Measurements from ENCODE around the gene RAPGEF4. TPM values are rescaled to one million over a fixed set of nuclear protein-coding genes. Genes with fewer than 3 reads are reported as not detected.

The RAPGEF4 gene
- total and polyA plus RNA-seq, 2 of the 8 experiments (the other 6 are each of a cell fraction or from before 2014, with no cell fraction given), result 1.2 to 2.6 TPM

DNA sequence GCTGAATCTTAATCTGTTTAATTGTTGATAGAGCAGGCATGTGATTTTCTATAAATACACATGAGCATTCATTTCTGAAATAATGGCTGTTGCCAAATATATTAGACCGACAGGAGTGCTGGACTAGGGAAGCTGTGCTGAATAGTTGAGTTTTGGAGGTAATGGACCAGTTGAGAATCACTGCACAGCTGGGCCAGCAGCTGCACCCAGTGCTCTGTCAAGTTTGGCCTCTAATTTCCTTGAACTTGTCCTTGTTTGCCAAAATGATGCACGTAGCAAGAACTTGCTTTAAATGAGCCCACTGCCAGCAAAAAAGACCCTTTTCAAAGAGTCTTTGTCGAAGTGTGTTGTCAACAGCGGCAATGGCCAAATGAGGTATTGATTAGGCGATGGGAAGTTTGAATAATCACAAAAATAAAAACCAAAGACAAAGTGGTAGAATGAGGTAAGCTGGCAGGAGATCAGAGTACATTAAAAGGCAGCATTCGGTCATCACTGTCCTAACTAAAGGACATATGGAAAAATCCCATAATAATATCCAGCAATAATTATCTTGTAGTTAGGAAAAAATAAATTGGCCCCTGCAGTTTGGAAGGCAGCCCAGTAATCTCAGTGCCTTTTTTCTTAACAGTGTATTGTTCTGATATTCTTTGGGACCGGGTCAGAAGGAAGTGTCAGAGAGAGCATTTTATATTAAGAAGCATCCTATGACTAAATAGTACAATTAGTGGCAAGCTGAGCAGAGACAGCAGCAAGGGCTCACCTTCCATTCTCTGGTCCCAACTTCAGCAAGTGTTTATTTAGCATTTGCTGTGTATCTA is 126.2 kb downstream of the RAPGEF4 start:
- Histone ChIP-seq H4K8ac (ENCODE audit: extremely low read depth, insufficient read depth, low read length) (no peak overlapping the region), H3K14ac (ENCODE audit: insufficient read length) (no peak overlapping the region), H2BK20ac (ENCODE audit: low read length) (no peak overlapping the region), H2AK5ac (ENCODE audit: low read depth, low read length) (no peak overlapping the region), H3K36me3 (ENCODE audit: control insufficient read depth in 2 of 4, insufficient read depth in 4 of 4, low read length in 3 of 4) (no peaks in the 10 kb centered on the region), H3K56ac (replicated peaks; ENCODE audit: insufficient read length, low read depth, low read length) (no peak overlapping the region), H2BK12ac (ENCODE audit: low read depth, low read length) (no peak overlapping the region), H3K27me3 (replicated peaks in 1 of 4; ENCODE audit: control insufficient read depth in 3 of 4, extremely low read depth in 1 of 4, insufficient read depth in 3 of 4, low read length in 3 of 4) (no peaks in the 10 kb centered on the region), H4K20me1 (replicated peaks in 1 of 2; ENCODE audit: control insufficient read depth in 1 of 2, insufficient read depth in 2 of 2, low read length in 2 of 2) (no peaks in the 10 kb centered on the region), H2BK15ac (ENCODE audit: low read length) (no peak overlapping the region), H3K79me2 (ENCODE audit: control insufficient read depth in 1 of 2, insufficient read depth in 2 of 2, low read length in 2 of 2) (no peaks in the 10 kb centered on the region), H3K23ac (ENCODE audit: insufficient read length) (no peak overlapping the region), H3K9ac (replicated peaks in 1 of 4; ENCODE audit: extremely low read depth in 1 of 4, low read depth in 3 of 4, low read length in 3 of 4) (no peak overlapping the region), H3K4me2 (ENCODE audit: insufficient read depth in 1 of 2, low read depth in 2 of 2, low read length in 2 of 2) (no peak overlapping the region), H3K4me3 (ENCODE audit: extremely low read depth in 1 of 4, insufficient read depth in 2 of 4, low read depth in 3 of 4, low read length in 4 of 4) (no peak overlapping the region), H3K4ac (replicated peaks; ENCODE audit: insufficient read length, low read depth, low read length) (no peak overlapping the region), H3K79me1 (ENCODE audit: low read depth, low read length) (no peaks in the 10 kb centered on the region), H2BK120ac (replicated peaks; ENCODE audit: low read depth, low read length) (no peak overlapping the region), H2BK5ac (ENCODE audit: low read depth, low read length) (no peak overlapping the region), H3K9me3 (ENCODE audit: insufficient read depth in 2 of 2, low read depth in 1 of 2, low read length in 1 of 2) (no peaks in the 10 kb centered on the region), H3K23me2 (ENCODE audit: low read depth, low read length) (no peaks in the 10 kb centered on the region), H4K5ac (ENCODE audit: insufficient read length, low read depth, low read length) (no peak overlapping the region), H3K18ac (ENCODE audit: extremely low read depth, low read length) (no peak overlapping the region), H2AFZ (ENCODE audit: low read length) (no peak overlapping the region), H4K91ac (replicated peaks; ENCODE audit: insufficient read length, low read length) (no peak overlapping the region), H3K4me1 (replicated peaks in 1 of 4; ENCODE audit: control insufficient read depth in 3 of 4, insufficient read depth in 4 of 4, low read length in 3 of 4) (no peaks in the 10 kb centered on the region), H3K27ac (ENCODE audit: low read depth, low read length) (no peak overlapping the region)
- DNase-seq (ENCODE audit: low read depth in 1 of 2, low spot score in 2 of 2) (no peak), FAIRE-seq (no peak)
- POLR2A ChIA-PET (ENCODE audit: partially characterized antibody), result no interaction called here
- CTCF ChIA-PET (ENCODE audit: partially characterized antibody), result interaction anchor here (12.2 kb wide), 1 partner anchor 70 kb away, joined by 139 read pairs; no protein-coding TSS in a partner anchor
- 90% methylated on average over 7 of the region's 7 CpGs; no CpG with 5 or more reads in 1 of the 2 experiments for WGBS, 2 experiments (ENCODE audit: extremely low coverage in 1 of 2, insufficient coverage in 1 of 2, insufficient read length in 1 of 2, insufficient replicate concordance in 2 of 2, low coverage in 1 of 2, low lambda C conversion rate in 2 of 2, missing lambda C conversion rate in 1 of 2)
- TF ChIP-seq SRF (IDR thresholded peaks at IDR 0.05; ENCODE audit: low read depth, low read length) (no peak), RBBP5 (IDR thresholded peaks at IDR 0.05; ENCODE audit: borderline replicate concordance, low read depth, low read length) (no peak), TAF1 (IDR thresholded peaks at IDR 0.05; ENCODE audit: low read depth, low read length) (no peak), E2F6 (IDR thresholded peaks at IDR 0.05) (no peak), GABPA (IDR thresholded peaks at IDR 0.05; ENCODE audit: borderline replicate concordance, insufficient read depth, low read length) (no peak)
- TF ChIP-seq, protein P1, sequence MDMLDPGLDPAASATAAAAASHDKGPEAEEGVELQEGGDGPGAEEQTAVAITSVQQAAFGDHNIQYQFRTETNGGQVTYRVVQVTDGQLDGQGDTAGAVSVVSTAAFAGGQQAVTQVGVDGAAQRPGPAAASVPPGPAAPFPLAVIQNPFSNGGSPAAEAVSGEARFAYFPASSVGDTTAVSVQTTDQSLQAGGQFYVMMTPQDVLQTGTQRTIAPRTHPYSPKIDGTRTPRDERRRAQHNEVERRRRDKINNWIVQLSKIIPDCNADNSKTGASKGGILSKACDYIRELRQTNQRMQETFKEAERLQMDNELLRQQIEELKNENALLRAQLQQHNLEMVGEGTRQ (IDR thresholded peaks at IDR 0.05; ENCODE audit: low read length), result no peak

Measured in H1 (cell line).